HG03108 (cell line): ENCODE data around the gene MARCHF9.

ENCODE experiments used
- ATAC-seq: cut with Tn5 transposase; IDR thresholded peaks from one replicate; pipeline ENCODE4 v1.9.1; 2021; ENCODE audit warnings: moderate library complexity; ENCODE audit not compliant: unreplicated experiment

The MARCHF9 gene

DNA sequence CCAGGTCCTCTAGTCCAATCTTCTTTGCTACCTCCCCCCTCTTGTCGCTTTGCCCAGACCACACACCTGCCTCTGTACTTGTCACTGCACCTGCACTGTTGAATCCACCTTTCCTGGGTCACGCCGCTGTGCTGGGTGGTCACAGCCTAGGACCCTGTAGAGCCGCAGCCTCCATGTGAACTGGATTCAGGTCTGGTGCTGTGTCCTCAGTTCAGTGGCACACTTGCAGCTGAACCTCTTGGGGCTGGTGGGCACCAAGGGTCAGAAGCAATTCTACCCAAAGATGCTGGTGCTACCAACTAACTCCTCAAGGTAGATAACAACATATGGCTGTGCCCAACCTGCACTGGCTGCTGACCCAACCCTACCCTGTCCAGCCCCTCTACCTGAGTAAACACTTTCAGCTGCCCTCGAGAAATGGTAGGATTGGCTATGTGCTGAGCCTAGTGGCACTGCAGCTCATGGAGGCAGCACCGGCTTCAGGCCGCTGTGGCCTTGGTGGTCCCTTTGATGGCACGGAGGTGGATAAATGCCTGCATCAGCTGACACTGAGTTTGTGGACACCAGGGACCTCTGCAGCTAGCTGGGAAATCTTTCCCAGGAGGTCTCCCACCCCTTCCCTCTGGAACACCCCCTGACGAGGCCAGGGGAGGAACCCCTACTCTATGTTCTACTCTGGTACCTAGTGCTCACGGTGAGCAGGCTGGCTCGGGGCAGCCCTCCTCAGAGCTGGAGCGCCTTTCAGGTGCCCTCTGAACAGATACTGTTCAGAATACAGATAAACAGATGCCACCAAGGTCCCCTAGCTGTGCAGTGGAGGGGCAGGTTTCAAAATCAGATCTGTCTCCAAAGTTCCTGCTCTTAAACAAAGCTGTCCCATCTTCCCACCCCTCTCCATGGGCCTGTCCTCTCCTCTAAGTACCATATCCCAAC is 30.6 kb upstream of the MARCHF9 start:
- no peak for ATAC-seq

DNA sequence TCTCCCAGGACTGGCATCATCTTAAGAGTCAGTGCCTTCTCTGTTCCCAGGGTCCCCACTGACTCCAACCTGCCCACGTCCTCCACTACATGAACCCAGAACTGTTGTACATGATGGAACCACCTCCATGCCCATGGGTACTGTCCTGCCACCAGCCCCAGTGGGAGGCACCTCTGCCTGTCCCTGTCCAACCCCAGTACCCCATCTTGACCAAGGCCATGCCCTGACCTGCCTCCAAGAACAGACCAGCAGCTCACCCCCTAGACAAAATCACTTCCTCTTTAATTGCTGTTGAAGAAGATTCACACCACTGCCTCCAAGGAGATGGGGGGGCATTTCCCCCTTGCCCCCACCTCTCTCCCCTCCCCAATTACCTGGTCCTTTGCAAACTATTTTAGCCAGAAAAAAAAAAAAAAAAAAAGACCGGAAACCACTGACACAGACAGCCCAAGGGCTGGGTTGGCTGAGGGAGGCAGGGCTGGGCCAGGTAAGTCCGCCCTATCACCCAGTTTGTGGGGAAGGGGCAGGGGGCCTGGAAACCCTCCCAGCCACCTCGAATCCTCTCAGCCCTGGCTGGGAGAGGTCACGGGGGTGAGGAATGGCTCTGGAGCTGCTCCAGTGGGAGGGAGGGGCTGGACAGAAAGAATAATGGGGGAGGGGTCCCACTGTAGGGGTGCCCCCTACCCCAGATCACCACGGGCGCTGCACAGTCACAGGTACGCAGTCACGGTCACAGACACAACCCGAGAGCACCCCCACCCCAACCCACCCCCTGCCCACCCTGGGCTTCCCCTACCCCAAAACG is 29.8 kb upstream of the MARCHF9 start:
- no peak for ATAC-seq

DNA sequence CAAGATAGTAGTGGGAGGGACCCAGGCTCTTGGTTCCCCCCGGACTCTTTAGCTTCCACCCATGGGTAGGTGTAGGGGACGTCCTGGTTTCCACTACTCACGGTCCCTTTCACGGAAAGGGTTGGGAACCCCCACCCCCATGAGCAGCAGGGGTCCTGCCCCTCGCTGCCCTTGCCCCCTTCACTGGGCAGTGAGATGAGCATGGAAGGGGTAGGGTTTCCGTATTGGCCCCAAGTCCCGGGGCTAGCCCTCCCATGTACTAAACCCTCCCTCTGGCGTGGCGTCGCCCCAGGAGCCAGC is 29.1 kb upstream of the MARCHF9 start:
- ATAC-seq: no peak

DNA sequence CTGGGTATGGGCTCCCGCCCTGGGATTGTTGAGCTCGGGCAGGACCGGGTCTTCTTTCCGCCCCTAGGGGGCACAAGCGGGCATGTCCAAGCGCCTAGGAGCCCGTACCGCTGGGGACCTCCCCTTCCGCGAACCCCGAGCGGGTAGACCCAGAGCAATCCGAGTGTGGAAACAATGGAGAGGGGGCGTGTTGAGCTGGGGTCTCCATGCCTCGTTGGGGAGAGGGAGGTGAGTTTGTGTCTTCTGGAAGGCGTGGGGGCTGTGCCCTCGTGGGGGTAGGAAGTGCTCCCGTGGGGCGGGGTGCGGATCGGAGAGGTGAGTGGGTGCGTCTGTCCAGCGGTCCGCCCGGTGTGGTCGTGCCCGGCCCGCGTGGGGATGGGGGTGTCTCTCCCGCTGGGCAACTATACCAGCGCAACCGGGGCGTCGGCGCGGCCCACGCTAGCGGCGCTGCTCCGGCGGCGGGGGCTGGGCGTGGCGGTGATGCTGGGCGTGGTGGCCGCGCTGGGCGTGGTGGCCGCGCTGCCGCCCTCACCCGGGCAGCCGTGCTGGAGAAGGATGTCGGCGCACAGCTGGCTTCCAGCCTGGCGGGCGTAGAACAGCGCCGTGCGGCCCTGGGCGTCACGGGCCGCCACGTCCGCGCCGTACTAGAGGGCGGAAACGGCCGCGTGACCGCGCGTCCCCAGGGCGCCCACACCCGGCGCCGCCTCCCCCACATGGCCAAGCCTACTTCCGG is 28.6 kb upstream of the MARCHF9 start:
- no peak for ATAC-seq

DNA sequence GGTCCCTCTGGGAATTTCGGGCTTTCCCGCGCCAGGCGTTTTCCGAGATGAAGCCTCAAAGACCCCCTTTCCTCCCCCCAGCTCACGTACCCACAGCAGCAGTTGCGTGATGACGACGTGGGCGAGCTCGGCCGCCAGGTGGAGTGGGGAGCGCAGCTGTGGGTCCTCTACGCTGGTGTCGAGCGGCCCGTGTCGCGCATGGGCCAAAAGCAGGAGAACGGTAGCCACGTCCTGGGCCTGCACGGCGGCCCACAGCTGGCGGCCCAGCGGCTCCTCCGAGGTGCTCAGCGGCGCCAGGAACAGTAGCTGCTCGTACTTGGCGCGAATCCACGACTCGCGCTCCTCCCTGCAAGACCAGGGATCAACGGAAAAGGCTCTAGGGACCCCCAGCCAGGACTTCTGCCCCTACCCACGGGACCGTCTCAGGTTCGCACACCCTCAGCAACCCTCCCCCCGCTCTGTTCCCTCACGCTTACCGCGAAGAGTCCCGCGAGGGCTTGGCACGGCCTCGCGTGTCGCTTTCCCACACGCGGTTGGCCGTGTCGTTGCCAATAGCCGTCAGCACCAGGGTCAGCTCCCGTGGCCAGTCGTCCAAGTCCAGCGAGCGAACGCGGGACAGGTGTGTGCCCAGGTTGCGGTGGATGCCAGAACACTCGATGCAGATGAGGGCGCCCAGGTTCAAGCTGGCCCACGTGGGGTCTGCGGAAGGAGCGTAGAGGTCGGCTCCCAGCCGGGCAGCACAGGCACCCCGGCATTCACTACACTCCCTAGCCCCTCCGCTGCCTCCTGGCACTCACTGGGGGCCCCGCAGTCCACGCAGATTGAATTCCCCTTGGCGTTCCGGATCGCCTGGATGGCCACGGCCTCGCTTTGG is 27.8 kb upstream of the MARCHF9 start:
- no peak for ATAC-seq

DNA sequence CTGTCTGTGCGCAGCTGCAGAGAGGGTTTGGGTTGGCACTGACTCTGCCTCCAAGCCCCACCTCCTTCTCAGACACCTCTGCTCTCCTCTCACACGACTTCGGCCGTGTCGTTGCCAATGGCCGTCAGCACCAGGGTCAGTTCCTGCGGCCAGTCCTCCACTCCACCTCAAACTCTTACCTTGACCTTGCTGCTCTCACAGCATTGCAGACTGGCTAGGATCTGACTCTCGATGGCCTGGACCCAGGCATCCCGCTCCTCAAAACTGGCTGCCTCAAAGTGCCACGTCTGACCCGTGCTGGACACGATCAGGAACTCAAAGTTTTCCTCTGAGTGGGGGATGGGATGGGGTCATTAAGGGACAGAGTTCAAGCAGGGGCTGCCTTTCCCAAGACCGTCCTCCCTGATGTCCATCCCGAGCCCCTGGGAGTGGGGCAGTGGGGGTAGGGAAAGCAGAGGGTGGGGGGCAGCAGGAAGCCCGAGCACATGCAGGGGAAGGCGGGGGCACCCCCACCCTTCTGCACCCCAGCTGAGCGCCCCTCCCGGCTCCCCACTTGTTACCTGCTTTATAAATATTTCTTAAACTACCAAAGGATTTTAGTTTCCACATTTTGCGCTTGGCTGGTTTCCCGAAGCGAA is 27.0 kb upstream of the MARCHF9 start:
- ATAC-seq: no peak

DNA sequence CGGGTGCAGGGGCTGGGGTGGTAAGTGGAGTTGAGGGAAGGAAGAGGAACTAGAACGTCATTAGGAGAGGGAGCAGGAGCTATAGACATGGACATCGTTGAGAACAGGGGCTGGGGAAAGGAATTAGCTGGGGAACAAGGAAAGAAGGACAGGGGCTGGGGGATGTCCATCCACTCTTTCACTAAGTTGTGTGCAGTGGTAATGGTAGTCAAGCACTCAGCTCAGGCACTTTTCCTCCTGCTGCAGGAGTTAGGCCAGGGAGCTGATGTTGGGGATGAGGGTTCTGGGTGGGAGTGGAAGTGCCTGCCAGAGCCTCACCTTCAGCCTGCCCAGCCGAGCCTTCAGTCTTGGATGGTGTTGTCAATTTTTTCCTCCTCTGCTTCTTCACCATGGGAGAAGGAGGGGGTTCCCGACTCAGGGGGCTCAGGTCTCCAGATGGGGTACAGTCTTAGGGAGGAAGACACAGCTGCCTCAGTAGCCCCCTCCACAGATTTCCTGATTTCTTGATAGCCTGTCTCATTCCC is 25.5 kb upstream of the MARCHF9 start:
- no peak for ATAC-seq

DNA sequence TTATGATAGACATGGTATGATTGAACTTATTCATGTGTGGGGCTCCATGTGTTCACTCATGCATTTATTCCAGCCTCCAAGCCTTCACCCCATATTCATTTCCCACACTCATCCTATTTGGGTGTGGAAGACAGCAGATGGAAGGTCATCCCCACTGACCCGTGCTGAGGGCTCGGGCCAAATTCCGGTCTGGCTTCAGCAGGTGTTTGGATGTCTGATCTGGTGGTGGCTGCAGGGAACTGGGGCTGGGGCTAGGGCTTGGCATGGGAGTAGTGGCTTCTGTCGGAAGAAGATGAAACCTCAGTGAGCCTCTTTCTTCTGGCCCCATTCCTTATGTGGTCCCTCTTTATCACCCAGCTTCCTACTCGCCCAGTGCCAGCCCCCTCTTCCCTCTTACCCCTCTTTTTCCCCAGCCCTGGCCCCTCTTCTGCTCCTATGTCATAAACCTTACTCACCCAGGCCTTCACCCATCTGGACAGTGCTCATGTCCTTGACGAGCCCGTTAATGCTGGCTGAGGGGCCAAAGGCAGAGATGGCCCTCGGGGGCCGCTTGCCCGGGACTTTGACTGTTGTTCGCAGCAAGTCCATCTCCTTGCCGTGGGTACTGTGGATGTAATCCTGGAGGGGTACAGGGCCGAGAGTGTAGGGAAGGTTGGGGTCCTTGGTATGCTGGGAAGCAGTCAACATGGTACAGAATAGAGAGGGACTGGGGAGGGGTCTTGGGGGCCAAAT is 24.4 kb upstream of the MARCHF9 start:
- ATAC-seq: no peak

DNA sequence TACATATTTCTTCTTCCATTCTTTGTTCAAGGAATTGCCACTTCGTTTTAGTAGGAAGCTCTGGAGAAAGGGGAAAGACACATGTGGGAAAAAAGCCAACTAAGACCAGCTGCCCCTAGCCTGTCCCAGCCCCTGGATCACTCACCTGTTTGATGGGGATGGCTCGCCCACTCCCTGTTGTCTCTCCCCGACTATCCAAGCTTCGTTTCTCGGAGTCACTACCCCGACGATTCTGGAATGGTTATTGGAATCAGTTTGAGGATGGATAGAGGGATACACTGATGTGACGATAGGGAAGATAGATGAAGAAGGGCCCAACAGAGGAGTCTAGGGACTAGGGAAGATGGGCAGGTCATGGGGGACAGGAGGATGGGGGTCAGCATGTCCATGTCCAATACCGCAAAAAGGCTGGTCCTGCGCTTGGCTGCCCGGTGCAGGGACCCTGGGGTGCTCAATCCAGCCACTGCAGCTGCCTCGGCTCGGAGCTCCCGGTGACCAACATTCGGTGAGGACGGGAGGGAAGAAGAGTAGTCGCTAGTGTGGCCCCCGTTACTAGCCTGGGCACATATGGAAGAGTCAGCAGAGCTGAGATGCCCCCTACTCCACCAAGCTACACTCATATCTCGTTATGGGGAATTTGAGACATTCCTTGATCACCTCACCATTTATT is 23.4 kb upstream of the MARCHF9 start:
- ATAC-seq: no peak

DNA sequence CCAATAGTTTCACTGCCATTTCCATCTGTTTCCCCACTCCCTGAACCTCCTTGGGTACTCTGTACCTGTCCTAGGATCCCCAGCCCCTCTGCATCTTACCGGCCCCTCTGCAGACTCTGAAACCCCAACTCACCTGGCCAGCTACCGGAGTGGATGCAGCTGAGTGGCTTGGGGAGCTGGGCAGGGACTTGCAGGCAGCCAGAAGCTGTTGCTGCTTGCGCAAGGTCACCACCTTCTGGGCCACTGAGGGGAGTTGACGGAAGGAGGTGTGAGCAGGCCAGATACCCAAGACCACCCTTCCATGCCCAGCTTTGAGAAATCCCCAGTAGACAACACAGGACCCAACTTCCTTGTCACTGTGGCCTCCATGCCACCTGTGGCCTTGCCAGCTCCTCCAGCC is 22.6 kb upstream of the MARCHF9 start:
- ATAC-seq: no peak

DNA sequence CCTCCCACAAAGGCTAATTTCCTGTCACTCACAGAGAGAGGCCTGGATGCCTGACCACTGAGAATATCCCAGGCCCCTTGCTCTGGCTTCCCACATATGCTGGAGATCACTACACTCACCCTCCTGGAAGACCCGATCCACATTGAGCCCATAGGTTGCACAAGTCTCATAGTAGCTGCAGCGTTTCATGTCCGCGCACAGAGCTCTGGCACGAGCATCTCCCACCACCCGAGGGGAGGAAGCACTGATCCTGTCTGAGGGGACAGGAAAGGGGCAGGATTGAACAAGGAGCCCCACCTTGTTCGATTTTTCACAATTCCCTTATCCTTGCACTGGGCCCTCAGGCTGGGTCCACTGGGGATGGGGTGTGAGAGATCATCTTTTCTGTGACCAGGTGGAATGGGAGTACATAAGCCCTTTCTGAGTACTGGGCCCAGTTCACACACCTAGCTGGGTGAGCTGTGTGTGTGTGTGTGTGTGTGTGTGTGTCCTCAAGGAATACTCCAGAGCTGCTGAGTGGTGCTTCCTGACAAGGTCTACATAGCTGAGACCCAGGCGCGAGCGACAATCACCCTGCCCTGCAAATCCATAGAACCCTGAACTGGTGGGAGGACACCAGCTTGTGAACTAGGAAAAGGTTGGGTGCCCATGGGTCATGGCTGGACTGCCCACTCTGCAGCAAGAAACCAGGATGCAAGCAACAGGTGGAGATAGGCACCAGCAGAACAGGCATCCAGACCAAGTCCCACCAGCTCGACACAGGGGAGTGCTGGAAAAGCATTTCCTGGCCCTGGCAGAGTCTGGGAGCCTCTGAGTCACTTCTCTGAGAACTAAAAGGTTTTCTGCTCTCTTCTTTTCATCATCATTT is 21.9 kb upstream of the MARCHF9 start:
- ATAC-seq: no peak

DNA sequence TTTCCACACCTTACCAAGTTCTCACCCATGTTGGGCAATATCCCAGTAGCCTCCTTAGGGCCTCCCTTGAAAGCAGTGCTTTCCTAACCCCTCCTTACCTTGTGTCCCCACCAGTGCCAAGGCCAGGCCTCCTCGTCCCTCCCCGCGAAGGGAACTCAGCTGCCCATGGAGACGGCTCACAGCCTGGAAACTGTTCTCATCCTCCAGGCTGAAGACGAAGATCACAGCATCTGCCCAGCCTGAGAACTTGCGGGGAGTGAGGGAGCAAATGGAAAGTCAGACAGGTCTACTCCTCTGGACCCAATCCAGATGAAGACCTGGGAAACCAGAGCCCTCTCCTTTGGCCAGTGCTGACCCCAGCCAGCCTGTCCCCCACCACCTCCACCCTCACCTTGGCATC is 21.0 kb upstream of the MARCHF9 start:
- no peak for ATAC-seq

DNA sequence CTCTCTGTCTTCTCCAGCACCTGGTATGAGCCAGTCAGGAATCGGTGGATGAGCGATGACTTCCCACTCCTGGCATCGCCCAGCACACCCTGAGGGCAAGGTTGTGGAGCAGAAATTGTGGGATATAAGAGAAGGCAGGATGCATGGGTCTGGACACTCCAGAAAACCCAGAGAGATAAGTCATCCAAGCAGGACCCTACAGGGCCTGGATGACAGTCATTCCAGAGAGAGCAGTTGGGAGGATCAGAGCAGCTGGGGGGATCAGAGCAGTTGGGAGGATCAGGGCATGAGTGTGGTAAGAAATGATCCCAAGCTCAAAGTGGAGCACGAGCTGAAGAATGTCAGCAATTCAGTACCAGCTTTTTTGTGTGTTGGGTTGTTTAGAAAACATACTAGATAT is 20.3 kb upstream of the MARCHF9 start:
- no peak for ATAC-seq

DNA sequence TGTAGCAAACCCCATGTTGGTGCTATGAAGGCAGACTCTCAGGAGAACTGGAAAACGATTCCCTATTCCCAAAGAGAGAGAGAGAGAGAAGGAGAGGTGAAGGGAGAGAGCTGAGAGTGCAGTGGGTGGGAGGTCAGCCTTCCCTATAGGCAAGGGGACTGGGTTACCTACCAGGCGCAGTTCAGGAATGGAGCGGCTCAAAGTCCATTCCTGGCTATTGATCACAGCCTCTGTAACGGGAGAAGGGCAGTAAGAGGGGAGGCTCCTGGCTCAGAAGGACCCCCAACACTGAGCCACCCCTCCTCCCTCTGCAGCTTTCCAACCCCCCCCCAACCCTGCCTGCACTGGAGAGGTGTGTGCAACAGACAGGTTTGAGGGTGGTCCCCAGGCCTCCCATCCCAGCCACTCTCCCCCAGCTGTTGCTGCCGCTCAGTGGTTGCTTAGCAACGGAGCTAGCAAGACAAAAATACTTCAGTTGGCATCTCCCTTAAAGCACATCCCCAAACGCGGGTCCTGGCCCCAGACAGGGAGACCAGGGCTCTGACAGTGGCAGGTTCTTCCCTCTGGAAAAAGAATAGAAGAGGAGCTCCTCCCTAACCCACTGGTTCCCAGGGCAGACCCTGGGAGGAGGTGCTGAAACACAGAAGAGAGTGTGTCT is 19.6 kb upstream of the MARCHF9 start:
- no peak for ATAC-seq

DNA sequence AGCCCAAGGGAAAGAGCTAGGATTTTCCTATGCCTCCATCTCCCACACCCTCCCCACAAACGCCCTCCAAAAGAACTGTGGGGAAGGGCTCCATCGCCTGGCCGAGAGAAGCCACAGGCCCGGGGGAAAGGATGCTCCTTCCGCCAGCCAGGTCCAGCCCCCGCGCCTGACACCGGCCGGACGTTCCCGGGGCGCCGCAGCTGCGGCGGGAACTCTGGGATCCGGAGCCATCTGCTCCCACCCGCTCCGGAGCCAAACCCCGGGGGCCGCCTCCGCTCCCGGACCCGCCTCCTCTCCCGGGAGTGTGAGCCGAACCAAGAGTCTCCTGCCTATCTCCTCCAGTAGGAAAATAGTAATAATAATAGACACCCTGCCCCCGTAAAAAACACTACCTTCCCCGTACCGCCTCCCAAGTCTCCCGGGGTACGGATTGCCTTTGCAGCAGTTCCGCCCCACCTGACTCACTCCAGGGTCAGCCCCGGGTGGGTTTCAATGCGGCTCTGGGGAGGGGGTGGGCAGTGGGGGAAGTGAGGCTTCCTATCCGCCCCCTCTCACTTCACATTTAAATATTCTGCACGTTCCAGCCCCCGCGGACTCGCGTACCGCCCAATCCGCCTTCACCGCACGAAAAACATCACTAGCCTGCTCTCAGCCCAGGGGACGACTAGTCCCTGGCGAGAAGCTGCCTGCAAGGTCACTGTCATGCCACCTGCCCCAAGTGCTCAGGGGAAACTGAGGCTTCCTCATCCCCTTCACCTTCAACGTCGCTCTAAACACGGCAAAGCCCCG is 18.8 kb upstream of the MARCHF9 start:
- ATAC-seq: no peak

DNA sequence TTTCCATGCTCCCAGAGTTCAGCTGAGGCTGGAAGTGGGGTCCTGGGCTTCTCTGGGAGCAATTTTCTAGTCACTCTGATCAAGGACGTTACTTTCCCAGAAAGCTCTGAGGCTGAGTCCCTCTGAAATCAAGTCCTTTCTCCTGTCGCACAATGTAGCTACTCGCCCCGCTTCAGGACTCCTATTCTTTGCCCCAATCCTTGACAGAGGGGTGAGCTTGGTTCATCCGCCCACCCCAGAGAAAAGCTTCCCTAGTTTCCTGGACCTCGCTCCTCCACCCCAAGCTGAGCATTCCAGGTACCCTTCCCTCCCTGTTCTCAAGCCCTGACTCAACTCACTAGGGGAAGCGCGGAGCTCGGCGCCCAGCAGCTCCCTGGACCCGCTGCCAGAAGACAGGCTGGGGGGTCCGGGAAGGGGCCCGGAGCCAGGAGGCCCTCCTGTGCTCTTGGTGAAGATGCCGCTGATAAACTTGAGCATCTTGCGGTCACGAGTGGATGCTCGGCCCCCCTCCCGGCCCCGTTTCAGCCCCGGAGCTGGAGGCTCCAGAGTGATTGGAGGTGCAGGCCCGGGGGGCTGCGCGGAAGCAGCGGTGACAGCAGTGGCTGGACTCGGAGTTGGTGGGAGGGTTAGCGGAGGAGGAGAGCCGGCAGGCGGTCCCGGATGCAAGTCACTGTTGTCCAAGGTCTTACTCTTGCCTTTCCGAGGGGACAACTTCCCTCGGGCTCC is 18.0 kb upstream of the MARCHF9 start:
- no peak for ATAC-seq
